Right hindlimb (tissue), 1 donor: ENCODE results near the gene MACO1.

Source experiments
- DNase-seq: peaks from one replicate; pipeline ENCODE4 v3.0.0-alpha.2; 2018

MACO1 gene

GRCh38 chr1:25526753-25527152 is 96.1 kb downstream of the MACO1 start:
- no peak for DNase-seq

GRCh38 chr1:25527226-25527846 is 96.6 kb downstream of the MACO1 start:
- no peak for DNase-seq

GRCh38 chr1:25527946-25528595 is 97.4 kb downstream of the MACO1 start:
- no peak for DNase-seq

- no peak for DNase-seq
These were observed 98.3 kb downstream of the MACO1 start for GRCh38 chr1:25528881-25529517.

GRCh38 chr1:25529518-25530185 is 99.0 kb downstream of the MACO1 start:
- DNase-seq, result no peak

- no peak for DNase-seq
These were observed 99.7 kb downstream of the MACO1 start for GRCh38 chr1:25530186-25531081.

GRCh38 chr1:25531082-25531461 is 100.4 kb downstream of the MACO1 start:
- DNase-seq, result no peak

GRCh38 chr1:25532970-25533369 is 102.3 kb downstream of the MACO1 start:
- DNase-seq, result no peak

- no peak for DNase-seq
These were observed 103.2 kb downstream of the MACO1 start for GRCh38 chr1:25533775-25534409.

- DNase-seq, result no peak
These were observed 103.7 kb downstream of the MACO1 start for GRCh38 chr1:25534410-25534788.

GRCh38 chr1:25536124-25536523 is 105.4 kb downstream of the MACO1 start:
- DNase-seq, result no peak

GRCh38 chr1:25537153-25537831 is 106.6 kb downstream of the MACO1 start:
- DNase-seq, result no peak

GRCh38 chr1:25538191-25538767 is 107.6 kb downstream of the MACO1 start:
- DNase-seq, result no peak

- no peak for DNase-seq
These were observed 110.1 kb downstream of the MACO1 start for GRCh38 chr1:25540750-25541342.

- DNase-seq, result no peak
These were observed 110.7 kb downstream of the MACO1 start for GRCh38 chr1:25541425-25541824.

- DNase-seq, result no peak
These were observed 111.4 kb downstream of the MACO1 start for GRCh38 chr1:25541889-25542658.

- no peak for DNase-seq
These were observed 112.3 kb downstream of the MACO1 start for GRCh38 chr1:25543005-25543424.

GRCh38 chr1:25543425-25544242 is 112.9 kb downstream of the MACO1 start, which contains the start of gene LDLRAP1:
Gene LDLRAP1 (plus strand): TSS chr1:25543606. CDS start chr1:25543699, 93 bp downstream.
- peak; percentile 84 for DNase-seq

GRCh38 chr1:25544243-25544764 is 113.6 kb downstream of the MACO1 start:
- DNase-seq, result no peak
